A673 (cell line): ENCODE results near the gene TMEM121B. TPM values are rescaled to one million over a fixed set of nuclear protein-coding genes. Genes with fewer than 3 reads are reported as not detected.

Experiments used
- BruUV-seq: library from RNA; stranded (reverse); fragments of 400-500 nt; replicated peaks from 2 replicates; lab custom pipeline; 2021; lab: Mats Ljungman, UMichigan
- CTCF ChIA-PET: fragments of 300-600 bp; sonication (Branson Sonifier 250); formaldehyde crosslinking; loops from one replicate; lab custom pipeline; 2022; ENCODE audit warnings: antibody characterized with exemption; lab: Charles Lee
- POLR2A ChIA-PET: fragments of 300-600 bp; sonication (Branson Sonifier 250); formaldehyde crosslinking; loops from one replicate; lab custom pipeline; 2022; ENCODE audit warnings: antibody characterized with exemption; ENCODE audit not compliant: low non-redundant PET; lab: Charles Lee
- DNase-seq: peaks from one replicate; pipeline ENCODE4 v3.0.0-alpha.2; 2015; ENCODE audit warnings: low spot score
- H3K27ac ChIP-seq: fragments of 200-600 bp; sonication (generic); 2 replicates; pipeline ENCODE4 v1.5.1; 2016; ENCODE audit warnings: mixed run types, low read depth, mild to moderate bottlenecking, mixed read lengths, antibody characterized with exemption, low read length; ENCODE audit not compliant: poor library complexity, severe bottlenecking
- H3K27me3 ChIP-seq: fragments of 200-600 bp; sonication (generic); replicated peaks from 2 replicates; pipeline ENCODE4 v1.6.1; 2017; ENCODE audit warnings: mixed run types, low read depth, mild to moderate bottlenecking, mixed read lengths, antibody characterized with exemption, low read length; ENCODE audit not compliant: insufficient read depth, poor library complexity
- H3K36me3 ChIP-seq: fragments of 200-600 bp; sonication (generic); 2 replicates; pipeline ENCODE4 v1.6.1; 2016; ENCODE audit warnings: mixed run types, mild to moderate bottlenecking, mixed read lengths, antibody characterized with exemption, low read length; ENCODE audit not compliant: insufficient read depth, poor library complexity, severe bottlenecking
- H3K4me1 ChIP-seq: fragments of 200-600 bp; sonication (generic); 2 replicates; pipeline ENCODE4 v1.6.1; 2017; ENCODE audit warnings: mixed run types, mild to moderate bottlenecking, mixed read lengths, antibody characterized with exemption, low read length; ENCODE audit not compliant: insufficient read depth, poor library complexity, severe bottlenecking
- H3K4me3 ChIP-seq: fragments of 200-600 bp; sonication (generic); 2 replicates; pipeline ENCODE4 v1.5.1; 2016; ENCODE audit warnings: low read depth, mixed run types, mild to moderate bottlenecking, mixed read lengths, low read length; ENCODE audit not compliant: poor library complexity, severe bottlenecking
- H3K9me3 ChIP-seq: fragments of 200-600 bp; sonication (generic); 2 replicates; pipeline ENCODE4 v1.6.1; 2016; ENCODE audit warnings: mixed run types, low read depth, mild to moderate bottlenecking, mixed read lengths, antibody characterized with exemption, low read length; ENCODE audit not compliant: poor library complexity, severe bottlenecking
- CTCF ChIP-seq: fragments of 300-800, 200-600 bp; sonication (generic); conservative IDR thresholded peaks from 2 replicates; pipeline ENCODE4 v1.5.1; 2017; ENCODE audit warnings: low read depth, mild to moderate bottlenecking, antibody characterized with exemption, low read length, moderate library complexity, mixed read lengths
- EZH2 ChIP-seq: fragments of 200-600 bp; sonication (generic); IDR thresholded peaks from 2 replicates; pipeline ENCODE4 v1.6.1; 2017; ENCODE audit warnings: borderline replicate concordance, low read depth, mild to moderate bottlenecking, mixed read lengths, antibody characterized with exemption, low read length; ENCODE audit not compliant: poor library complexity, severe bottlenecking
- intact Hi-C: fragments of 100-400 bp; cut with micrococcal nuclease; formaldehyde crosslinking; loops from one replicate; pipeline ENCODE4 v1.10.0; 2022; ENCODE audit not compliant: unreplicated experiment
- total RNA-seq: library from RNA; stranded (reverse); gene quantifications from 2 replicates; pipeline ENCODE4 v1.2.3, GENCODE V29; 2021

Gene TMEM121B
- total RNA-seq, 1 experiment from 2014 or later = 2.5 TPM

GRCh38 chr22:17072877-17073276 is 48.3 kb downstream of the TMEM121B start:
- POLR2A ChIA-PET = no interaction called here
- no peak for TF ChIP-seq EZH2
- no peak for TF ChIP-seq CTCF

More at GRCh38 chr22:17072877-17073276, 48.3 kb downstream of the TMEM121B start:
- no peak for DNase-seq
- Histone ChIP-seq H3K9me3 (no peaks in the 10 kb centered on the region), H3K27me3 (peaks cover 4% of the 10 kb centered on the region), H3K4me3 (no peak overlapping the region), H3K36me3 (no peaks in the 10 kb centered on the region), H3K27ac (no peak overlapping the region), H3K4me1 (no peaks in the 10 kb centered on the region)
- intact Hi-C loops = loop anchor here (5.0 kb wide), 1 partner anchor 429 kb away; no protein-coding TSS in a partner anchor
- BruUV-seq = no TSS peak
- CTCF ChIA-PET = no interaction called here

Other genes with a start within 250 kb of the TMEM121B start
- not detected in 2 replicates for gene GAB4, start 113.1 kb downstream of the TMEM121B start, total RNA-seq
- gene IL17RA, start 36.4 kb downstream of the TMEM121B start, total RNA-seq = 12.1 and 12.4 TPM in 2 replicates
- 59.4 and 61.6 TPM in 2 replicates for gene HDHD5, start 37.9 kb upstream of the TMEM121B start, total RNA-seq
- gene ADA2, start 98.1 kb upstream of the TMEM121B start, total RNA-seq = 4.1 and 4.9 TPM in 2 replicates
- 4.1 and 6.6 TPM in 2 replicates for gene CECR2, start 248.1 kb upstream of the TMEM121B start, total RNA-seq